GM10266 (cell line): ENCODE results near the gene PIP5K1C.

ENCODE experiments used
- DNase-seq: peaks from one replicate; pipeline ENCODE4 v3.0.0; 2012; ENCODE audit errors: extremely low spot score
- TF ChIP-seq, protein P1 (sequence below): IDR thresholded peaks from 2 replicates; pipeline ENCODE4 v1.5.1; 2012; ENCODE audit warnings: mild to moderate bottlenecking, low read depth; ENCODE audit not compliant: control insufficient read depth, insufficient read depth; ENCODE audit errors: missing control alignments

The PIP5K1C gene

DNA sequence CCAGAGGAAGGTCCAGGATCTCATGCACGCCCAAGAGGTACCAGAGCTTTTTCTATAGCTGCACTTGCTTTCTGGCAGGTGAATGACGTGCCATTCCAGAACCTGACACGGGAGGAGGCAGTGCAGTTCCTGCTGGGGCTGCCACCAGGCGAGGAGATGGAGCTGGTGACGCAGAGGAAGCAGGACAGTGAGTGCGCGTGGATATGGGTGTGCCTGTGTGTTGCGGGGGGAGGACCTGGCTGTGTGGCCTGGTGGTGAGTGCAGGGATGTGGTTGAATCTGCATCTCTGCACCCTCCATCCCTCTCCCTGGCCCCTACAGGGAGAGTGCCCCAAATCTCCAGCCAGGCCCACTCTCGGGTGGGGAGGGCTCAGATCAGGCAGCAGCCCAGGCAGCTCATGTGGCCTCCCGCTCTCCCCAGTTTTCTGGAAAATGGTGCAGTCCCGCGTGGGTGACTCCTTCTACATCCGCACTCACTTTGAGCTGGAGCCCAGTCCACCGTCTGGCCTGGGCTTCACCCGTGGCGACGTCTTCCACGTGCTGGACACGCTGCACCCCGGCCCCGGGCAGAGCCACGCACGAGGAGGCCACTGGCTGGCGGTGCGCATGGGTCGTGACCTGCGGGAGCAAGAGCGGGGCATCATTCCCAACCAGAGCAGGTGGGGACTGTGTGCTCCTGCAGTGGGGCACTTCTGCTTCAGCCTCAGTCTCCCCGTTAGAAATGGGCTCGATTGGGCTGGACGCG is 38.4 kb upstream of the PIP5K1C start:
- no peak for DNase-seq
- TF ChIP-seq, protein P1, sequence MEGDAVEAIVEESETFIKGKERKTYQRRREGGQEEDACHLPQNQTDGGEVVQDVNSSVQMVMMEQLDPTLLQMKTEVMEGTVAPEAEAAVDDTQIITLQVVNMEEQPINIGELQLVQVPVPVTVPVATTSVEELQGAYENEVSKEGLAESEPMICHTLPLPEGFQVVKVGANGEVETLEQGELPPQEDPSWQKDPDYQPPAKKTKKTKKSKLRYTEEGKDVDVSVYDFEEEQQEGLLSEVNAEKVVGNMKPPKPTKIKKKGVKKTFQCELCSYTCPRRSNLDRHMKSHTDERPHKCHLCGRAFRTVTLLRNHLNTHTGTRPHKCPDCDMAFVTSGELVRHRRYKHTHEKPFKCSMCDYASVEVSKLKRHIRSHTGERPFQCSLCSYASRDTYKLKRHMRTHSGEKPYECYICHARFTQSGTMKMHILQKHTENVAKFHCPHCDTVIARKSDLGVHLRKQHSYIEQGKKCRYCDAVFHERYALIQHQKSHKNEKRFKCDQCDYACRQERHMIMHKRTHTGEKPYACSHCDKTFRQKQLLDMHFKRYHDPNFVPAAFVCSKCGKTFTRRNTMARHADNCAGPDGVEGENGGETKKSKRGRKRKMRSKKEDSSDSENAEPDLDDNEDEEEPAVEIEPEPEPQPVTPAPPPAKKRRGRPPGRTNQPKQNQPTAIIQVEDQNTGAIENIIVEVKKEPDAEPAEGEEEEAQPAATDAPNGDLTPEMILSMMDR: no peak

DNA sequence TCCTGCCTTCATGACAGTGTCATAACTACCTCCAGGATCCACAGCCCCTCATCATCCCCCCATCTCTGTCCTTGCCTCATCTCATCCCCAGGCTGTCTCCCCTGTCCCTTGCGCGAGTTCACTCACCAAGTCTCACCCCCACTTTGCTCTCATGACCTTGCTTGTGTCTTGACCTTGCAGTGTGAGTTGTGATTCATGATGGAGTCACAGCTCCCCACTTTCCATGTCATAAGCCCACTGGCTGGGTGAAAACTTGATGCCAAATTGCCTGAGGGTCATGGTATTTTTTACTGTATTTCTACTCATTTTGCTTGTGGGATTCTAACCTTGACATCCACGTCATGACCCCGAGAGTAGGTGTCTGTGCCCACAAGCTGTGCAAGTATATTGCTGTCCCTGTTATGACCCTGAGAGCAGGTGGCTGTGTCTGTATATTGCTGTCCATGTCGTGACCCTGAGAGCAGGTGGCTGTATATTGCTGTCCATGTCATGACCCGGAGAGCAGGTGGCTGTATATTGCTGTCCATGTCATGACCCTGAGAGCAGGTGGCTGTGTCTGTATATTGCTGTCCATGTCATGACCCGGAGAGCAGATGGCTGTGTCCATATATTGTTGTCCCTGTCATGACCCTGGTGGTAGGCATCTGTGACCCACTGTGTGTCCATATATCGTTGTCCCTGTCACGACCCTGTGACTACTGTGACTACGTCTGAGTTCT is 37.4 kb upstream of the PIP5K1C start:
- DNase-seq: no peak
- TF ChIP-seq, protein P1: no peak

DNA sequence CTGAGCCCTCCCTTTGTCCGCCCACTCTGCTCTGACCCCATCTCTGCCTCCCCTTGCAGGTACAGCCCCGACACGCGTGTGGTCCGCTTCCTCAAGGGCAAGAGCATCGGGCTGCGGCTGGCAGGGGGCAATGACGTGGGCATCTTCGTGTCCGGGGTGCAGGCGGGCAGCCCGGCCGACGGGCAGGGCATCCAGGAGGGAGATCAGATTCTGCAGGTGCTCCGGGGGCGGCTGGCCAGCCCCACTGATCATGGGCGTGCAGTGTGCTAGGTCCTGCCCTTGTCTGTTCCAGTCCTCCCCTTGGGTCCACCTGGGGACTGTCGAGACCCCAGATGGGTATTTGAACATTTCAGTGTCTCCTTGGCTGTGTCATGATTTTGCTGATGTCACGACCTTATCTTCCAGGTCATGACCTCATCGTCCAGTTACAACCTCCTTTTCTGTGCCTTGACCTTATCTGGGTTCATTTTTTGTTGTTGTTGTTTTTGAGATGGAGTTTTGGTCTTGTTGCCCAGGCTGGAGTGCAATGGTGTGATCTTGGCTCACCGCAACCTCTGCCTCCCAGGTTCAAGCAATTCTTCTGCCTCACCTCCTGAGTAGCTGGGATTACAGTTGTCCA is 35.9 kb upstream of the PIP5K1C start:
- TF ChIP-seq, protein P1: no peak
- no peak for DNase-seq

DNA sequence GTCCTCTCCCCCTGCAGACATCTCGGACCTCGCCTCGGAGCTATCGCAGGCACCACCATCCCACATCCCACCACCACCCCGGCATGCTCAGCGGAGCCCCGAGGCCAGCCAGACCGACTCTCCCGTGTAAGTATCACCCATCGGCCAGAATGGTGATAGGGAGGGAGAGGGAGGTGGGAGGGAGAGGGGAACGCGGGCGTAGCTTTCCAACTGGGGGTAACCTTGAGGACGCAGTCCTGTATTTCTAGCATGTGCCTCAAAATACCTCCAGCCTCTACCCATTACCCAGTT is 34.0 kb upstream of the PIP5K1C start:
- TF ChIP-seq, protein P1: no peak
- DNase-seq: no peak

DNA sequence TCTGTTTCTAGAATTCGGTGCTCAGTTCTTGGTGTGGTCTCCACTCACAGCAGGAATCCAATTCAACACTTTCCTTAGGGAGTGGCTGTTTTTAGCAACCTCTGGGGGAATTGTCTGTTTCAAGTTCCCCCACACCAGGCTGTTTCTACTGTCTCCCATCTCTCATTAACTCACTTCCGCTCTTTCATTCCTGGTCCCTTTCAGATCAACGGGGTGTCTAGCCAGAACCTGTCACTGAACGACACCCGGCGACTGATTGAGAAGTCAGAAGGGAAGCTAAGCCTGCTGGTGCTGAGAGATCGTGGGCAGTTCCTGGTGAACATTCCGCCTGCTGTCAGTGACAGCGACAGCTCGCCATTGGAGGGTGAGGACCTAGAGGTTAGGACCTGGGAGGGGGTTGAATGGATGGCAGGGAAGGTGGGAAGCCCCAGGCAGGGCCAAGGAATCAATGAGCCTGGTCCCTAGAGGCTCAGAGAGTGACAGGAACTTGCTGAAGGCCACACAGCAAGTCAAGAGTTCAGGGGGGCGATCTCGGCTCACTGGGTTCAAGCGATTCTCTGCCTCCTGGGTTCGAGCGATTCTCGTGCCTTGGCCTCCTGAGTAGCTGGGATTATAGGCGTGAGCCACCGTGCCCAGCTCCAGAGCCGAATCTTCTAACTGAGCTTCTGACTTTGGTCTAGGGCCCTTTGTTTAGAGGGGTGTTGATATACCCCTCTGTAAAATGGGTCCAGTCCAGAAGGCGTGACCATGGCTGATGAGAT is 33.5 kb upstream of the PIP5K1C start:
- TF ChIP-seq, protein P1: no peak
- DNase-seq: no peak

DNA sequence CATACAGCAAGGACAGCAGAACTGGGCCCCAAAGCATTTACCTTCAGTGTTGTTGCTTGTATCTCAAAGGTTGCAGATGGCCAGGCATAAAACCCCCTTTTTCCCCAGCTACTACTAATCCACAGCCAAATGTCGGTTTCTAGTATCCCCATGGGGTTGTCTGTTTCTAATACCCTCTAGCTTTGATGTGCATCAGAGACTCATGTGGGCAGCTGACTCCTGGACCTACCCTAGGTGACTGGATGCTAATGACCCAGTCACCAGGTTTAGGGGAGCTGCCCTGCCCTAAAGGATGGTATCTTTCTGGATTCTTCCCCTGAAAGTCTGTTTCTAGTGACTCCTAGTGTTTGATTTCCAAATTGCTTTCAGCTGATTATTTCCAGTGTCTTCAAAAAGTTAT is 31.8 kb upstream of the PIP5K1C start:
- TF ChIP-seq, protein P1: no peak
- DNase-seq: no peak
